Dedifferentiated amniotic fluid mesenchymal stem cell (primary cell): ENCODE measurements around the gene PTPRG.

ENCODE experiments used
- DNase-seq: peaks from one replicate; pipeline ENCODE4 v3.0.0-alpha.2; 2016; ENCODE audit errors: extremely low spot score

The PTPRG gene

DNA sequence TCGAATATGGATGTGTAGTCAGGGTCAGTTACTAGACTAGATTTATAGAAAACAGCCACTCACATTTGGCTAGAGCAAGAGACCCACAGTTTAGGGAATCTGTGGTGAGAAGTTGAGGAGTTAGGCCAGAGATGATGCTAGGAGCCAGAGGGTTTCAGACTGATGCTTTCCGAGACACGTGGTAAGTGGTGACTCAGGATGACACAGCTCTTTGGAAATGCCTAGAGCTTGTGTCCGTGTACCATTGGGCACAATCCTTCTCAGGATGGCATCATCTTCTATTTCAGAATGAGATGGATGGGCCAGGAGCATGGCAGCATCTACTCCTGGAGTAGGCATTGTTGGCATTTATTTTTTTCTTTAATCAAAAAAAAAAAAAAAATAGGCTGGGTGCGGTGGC is 28.5 kb downstream of the PTPRG start:
- DNase-seq: no peak

DNA sequence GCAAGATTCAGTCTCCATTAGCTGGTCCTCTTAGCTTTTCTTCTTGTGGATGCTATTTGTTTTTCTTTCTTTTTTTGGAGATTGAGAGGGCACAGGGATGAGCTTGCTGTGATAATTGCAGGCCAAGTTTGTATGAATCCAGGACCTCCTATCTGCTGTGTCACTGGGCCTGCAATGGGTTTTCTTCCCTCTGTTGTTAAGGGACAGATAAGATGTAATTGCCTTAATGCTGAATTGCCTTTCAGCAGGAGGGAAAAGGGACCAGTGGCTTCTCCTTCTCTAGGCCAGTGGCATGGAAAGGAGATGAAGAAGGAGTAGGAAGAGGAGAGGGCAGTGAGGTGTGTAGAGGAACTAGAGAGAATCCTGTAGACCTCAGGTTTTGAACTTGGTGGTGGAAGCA is 29.9 kb downstream of the PTPRG start:
- DNase-seq: no peak

DNA sequence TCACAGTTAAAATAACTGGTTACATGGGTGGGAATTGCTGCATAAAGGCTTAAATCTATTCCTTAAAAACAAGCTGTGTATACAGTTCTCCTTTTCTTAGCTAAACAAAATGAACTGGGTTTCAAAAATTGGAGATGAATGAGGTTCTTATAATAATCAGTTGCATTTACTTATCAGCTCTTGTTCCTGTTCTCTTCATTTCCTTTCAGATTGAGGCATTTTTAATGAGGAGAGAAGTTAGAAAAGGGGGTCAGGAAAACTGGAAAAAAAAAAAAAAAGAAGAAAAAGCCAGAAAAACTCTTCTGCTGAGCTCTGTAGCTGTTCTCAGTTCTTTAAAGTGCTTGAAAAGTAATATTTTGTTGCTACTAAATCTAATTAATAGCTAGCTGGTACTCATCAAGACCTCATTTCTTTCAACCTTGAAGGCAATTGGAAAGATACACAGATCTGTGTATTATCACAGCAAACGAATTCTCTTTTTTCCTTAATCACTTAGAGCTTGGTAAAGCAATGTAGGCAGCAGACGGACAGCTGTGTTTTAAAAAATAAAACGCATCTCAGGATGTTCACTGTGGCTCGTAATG is 32.2 kb downstream of the PTPRG start:
- DNase-seq: no peak

DNA sequence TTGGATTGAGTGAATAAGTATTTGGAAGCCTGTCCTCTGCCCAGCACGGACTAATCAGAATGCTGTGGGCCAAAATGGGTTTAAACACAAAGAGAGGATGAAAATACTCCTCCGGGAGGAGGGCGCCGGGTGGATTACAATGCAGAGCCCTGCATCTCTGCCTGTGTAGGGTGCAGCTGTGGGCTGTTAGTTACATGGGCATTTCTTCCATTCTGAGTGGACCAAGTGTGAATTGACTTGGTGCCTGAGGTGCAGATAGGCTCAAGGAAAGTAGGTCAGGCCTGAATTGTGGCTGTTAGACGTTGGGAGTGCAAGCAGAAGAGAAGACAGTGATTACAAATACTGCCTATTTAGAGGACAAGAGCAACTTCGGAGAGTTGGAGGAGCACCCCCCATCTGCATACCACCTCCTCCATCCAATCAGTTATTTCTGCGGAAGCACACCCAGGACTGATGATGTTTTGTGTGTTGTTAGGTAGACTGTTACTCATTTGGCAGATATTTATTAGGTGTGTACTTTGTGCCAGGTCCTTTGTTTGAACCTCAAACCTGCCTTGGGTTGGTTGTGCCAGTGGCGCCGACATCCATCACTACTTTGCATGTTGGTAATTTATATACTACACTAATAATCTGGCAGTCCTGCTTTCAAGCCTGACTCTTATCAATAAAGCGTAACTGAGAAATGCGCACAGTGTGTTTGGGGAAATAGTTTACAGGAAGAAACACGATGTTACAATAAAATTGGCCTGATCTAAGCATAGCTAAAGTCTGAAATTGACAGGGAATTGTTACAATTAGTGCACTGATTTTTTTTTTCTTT is 33.0 kb downstream of the PTPRG start:
- no peak for DNase-seq

DNA sequence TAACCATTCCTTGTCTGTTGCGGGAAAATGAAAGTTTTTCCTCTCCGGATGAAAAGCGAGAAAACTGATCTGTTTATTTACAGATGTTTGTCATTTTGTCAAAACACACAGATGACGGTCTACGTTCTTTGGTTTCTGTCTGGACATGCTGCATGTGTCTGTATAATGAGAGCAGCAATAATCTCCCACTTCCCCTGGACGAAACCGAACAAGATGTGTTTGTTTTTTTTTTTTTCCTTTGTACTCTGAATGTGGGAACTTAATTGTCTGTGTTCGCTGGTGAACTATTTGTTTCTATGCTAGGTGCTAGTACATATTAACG is 33.6 kb downstream of the PTPRG start:
- no peak for DNase-seq

DNA sequence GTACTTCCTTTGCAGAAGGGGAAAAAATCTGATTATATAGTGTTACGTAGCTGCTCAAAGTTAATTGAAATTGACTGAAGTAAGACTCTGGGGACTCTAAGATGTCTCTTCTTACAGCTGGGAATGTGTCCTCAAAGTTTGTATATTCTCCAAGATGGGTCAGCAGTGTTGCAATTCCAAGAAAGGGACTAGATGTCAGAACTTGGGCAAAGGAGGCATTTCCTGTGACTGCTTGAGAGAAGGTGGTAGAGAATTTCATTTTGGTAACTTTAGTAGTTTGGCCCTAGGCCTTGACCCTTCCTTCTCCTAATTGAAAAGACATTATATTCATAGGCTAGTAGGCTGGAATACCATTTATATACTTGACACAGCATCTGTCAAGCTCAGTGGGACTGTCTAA is 33.9 kb downstream of the PTPRG start:
- no peak for DNase-seq

DNA sequence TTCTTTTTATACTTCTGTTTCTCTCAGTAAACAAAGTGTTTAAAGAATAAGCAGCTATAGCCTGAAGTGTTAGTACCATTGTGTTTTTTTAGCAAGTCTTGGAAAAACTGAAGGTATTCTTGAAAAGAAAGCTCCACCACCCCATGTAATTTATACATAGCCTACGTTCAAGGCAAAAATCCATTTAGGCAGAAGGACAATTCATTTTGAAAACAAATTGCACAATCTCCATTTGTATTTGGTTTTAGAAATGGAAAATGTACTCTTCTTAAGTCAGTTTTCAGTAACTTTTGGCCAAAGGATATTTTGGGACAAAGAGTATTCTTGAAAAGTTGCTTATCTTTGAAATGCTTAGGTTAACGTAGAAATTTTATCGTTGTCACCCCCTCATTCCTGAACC is 34.5 kb downstream of the PTPRG start:
- DNase-seq: no peak

DNA sequence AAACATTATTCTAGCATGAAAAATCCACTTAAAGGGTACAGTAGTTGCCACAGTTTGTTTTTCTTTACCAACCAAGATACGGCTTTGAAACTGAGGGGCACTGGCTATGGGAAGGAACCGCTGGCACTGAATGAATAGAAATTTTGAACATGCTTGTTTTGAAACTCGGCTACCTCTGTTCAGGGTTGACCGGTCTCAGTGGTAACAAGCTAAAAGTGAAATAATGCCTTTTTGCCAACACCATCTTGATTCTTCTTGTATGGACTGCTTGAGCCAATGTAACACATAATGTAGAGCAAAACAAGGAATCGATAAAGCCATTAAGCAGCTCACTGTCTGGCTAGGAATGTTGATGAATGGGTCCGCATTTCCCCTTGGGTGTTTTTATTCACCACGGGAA is 36.5 kb downstream of the PTPRG start:
- DNase-seq: no peak

DNA sequence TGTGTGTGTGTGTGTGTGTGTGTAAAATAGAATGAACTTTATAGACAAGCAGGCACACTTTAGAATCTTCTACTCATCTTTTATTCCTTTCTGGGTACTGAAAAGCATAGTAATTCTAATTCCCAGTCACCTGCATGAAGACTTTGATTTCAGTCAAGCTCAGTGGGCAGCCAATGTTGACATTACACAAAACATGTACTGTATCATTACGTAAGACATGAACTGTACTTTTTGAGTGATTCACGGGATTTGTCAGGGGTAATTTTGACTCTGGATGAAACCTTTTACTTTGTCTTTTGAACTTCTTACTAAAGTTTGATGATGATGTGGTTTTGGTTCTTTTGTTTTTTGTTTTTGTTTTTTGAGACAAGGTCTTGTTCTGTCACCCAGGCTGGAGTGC is 38.8 kb downstream of the PTPRG start:
- DNase-seq: no peak

DNA sequence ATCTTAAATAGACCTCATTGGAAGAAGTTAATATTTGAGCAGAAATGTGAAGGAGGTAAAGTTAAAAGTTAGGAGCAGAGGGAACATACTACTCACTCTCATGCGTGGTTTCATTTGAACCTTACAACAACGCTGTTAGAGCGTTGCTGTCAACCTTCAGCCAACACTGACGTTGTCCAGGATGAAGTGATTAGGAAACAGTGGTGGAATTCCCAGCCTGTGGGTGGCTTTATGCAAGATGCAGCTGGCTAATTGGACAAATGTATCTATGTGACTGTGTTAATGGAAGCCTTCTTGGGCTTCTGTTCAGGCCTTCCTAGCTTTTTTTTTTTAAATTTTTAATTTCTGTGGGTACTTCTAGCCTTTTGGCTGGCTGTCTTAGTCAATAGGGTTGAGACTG is 40.5 kb downstream of the PTPRG start:
- DNase-seq: no peak

DNA sequence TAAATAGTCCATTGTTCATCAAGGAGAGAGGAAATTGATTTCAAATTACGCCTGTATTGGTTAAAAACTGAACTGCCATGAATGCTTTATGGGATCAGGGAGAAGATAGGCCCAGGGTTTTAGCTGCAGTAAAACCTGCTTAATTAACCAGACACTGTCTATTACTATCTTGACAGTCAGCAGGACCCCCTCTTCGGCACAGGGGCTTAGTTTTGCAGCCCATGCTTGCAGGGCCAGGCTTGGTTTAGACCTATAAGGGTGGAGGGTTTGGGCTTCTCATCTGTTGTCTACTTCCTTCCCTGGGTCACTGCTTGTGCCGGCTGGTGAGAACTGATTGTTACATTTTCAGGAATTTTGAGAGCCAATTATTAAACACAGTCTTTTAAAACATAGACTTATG is 41.1 kb downstream of the PTPRG start:
- no peak for DNase-seq

DNA sequence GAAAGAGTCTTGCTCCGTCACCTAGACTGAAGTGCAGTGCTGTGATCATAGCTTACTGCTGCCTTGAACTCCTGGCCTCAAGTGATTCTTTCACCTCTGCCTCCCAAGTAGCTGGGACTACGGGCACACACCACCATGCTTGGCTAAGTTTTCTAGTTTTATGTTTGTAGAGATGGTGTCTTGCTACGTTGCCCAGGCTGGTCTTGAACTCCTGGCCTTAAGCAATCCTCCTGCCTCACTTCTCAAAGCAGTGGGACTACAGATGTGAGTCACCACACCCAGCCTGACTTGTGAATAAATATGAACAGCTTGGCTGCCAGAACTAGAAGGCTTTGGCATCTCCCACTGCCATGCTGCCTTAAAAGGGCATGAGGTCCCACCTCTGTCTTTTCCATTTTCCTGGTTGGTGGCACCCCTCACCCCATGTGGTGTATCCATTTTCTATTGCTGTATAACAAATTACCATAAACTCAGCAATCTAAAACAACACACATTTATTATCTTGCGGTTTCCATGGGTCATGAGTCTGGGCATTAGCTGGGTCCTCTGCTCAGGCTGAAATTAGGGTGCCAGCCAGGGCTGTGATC is 44.3 kb downstream of the PTPRG start:
- DNase-seq: no peak

DNA sequence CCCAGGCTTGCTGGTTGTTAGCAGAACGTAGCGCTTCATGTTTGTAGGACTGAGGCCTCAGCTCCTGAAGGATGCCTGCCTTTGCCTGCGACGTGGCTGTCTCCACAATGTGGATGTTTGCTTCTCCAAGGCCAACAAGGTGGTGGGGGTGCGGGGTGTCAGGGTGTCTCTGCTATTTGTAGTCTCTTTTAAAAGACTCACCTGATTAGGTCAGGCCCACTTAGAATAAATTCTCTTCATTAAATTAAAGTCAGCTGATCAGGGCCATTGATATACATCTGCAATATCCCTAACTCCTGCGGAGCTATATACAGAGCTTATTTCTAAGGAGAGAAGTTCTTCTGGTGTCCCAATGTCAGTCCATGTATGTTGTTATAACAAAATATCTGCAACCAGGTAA is 44.8 kb downstream of the PTPRG start:
- no peak for DNase-seq

DNA sequence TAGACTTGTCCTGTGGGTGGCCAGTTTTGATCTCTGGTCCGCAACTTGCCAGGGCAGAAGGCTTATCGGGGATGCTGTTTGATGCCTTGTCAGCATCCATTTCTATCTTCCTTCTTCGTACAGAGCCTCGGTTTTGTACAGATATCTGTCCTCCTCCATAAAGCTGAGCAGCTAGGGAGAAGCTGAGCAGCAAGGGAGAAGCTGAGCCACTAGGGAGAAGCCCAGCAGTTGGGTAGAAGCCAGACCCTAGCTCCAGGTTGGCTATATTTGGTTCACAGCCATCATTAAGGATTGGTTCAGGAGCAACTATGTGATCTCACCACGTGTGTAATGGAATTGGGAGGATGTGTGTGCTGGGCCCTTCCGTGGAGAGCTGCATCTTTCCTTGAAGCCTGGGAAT is 46.7 kb downstream of the PTPRG start:
- DNase-seq: no peak

DNA sequence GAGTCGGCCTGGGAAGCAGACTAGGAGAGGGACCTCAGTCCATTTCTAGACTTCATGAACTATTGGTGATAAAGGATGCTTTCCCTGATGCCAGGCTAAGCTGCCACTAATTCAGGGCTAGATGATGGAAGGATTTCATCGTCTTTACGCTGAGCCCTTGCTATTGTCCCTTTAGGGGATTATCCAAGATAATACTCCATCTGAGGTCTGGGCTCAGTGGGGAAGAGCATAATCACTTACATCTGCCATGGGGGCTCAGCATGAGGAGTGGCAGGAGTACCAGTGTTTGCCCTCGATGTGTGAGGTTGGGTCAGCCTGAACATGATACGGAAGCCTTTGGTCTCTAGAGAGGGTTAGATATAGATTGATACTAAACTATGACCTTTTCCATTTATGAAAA is 47.3 kb downstream of the PTPRG start:
- DNase-seq: no peak

DNA sequence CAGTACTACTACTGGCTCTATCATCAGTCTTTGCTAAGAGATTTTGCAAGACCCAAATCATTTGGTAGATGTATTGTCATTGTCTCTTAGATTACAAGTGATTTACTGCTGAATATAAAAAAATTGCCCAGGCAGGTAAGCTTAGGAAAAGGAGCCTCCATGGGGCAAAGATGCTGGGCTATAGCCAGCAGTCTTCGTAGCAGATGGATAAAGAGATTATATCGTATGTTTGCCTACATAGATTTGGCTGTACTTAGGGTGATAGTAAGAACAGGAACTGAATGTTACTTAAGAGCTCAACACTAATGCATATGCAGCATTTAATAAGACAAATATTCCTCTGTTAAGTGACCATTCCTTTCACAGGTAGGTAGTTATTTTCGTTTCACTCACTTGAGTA is 48.9 kb downstream of the PTPRG start:
- DNase-seq: no peak

DNA sequence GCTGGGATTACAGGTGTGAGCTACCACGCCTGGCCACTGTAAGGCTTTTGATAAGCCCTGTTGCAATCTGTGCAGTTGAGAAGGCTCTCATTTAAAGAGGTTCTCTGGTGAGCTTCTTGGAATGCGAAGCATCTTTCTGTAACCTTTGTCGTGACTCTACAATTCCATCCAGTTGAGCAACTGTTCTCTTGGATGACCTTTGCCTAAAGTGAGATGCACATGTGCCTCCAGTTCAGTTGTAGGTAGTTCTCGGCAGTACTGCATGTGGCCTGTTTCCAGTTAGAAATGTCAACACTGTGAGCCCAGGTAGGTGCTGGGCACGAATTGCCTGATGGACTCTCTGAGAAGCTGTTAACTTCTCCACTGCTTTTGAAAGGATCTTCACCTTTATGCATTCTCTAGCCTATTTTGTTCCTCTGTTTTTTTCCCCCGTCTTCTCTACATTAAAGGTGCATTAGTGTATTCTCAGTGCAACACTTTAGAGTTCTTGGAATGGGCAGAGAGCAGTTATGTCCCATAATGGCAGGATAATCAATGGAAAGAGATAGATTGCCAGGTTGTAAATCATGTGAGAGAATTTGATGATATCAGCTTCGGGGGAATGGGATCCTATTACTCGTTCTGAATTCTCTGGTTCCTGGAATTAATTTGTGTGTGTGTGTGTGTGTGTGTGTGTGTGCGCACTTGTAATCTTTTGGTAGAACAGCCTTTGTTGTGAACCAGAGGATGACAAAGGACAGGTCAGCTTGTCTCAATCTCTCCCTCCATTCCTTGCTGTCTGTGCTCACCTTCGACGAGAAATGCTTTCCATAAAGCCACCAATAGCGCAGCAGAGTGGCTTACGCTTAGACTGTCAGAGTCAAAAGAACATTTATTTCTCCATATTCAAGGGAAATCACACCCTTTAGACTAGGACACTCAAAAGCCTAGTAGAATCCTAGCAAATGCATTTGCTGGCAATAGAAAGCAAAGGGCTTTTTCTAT is 51.1 kb downstream of the PTPRG start:
- no peak for DNase-seq

DNA sequence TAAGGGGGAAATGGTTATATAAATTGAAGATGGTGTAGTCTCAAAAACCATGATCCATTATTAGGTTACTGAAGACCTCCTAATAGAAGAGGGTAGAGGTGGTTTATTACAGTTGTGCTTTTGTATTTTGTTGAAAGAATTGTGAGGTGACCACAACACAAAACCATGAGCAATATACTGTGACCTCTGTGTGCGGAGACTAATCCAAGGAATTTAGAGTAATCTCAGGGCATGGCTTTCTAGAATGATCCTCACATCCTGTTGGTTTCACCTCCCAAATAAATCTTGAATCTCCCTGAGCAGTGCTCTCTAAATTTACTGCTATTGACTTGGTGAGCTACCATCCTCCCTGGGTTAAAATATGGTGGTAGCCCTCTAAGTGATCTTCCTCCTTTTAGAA is 52.3 kb downstream of the PTPRG start:
- no peak for DNase-seq

DNA sequence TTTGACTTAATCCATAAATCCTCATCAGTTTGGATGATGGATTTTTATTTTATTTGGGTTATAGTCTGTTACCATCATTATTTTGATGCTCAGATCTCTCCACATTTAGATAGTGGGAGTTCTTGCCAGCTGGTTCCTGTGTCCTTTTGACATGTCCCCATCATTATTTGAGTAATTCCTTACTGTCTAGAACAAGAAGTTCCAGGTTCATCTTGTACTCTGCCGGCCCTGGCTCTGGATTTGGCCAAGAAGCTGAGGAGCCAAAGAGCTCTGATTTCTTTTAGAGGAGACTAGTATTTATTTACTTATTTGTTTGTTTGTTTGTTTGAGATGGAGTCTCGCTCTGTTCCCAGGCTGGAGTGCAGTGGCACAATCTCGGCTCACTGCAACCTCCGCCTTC is 54.3 kb downstream of the PTPRG start:
- DNase-seq: no peak

DNA sequence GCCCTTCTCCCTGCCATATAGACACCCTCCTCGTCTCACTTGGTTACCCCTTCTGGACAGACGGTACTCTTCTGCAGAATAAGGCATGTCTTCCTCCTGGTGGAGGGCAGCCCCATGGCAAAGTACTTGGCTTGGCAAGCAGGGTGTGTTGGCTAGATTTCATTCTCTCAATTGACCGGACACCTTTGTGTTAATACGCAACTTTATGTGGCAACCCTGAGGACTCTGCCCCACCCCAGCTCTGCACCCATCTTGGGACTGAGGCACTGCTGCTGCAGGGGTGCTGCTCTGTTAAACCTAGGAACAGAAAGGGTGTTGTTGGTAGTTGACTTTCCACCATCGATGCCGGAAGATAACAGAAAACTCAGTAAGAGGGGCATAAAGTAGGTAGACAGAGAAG is 55.2 kb downstream of the PTPRG start:
- DNase-seq: no peak

DNA sequence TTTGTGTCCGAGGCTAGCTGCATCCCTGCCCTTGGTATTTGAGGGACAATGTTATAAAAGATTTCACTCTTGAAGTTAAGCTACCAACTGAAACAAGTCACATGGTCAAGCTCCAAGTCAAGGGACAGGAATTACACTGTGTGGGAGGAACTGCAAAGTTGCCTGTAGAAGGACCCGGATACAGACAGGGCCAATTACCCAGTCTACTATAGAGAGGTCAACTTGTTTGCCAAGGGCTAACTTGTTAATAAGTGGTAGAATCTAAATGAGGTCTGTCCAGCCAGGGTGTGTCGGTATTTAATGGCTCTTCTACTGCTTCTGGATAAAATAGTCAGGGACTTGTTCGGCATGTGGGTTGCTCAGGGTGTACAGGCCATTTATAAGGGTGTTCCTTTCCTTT is 55.7 kb downstream of the PTPRG start:
- DNase-seq: no peak

DNA sequence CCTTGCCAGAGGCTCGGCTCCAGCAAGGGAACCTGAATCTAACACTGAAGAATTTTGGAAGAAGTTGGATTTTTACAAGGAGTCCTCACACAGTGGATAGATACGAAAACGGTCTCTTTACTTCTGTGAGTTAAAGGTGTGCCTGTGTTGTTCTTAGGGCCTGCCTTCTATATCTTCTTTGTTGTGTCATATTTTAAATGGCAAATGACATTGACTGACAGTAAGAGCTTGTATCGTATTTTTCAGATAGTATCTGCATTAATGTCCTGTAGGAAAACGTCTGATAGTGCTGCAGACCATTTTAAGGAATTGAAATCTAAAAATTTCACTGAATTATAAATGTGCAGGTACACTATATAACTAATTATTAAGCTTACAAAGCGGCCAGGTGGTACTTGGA is 56.3 kb downstream of the PTPRG start:
- no peak for DNase-seq
